ENCODE results near the gene DMRTC2. TPM values are rescaled to one million over a fixed set of nuclear protein-coding genes. Genes with fewer than 3 reads are reported as not detected.
A peak's percentile ranks its signal among the peaks of the same experiment; 100 is the strongest.

The DMRTC2 gene
- total and polyA plus RNA-seq, 9 of the 15 experiments (the other 6 are each of a cell fraction or from before 2014, with no cell fraction given): 0.03 TPM; not detected in 8

GRCh38 chr19:41886761-41887710 lies 42.2 kb downstream of the DMRTC2 start (continued):
- TF ChIP-seq POLR2B (IDR thresholded peaks at IDR 0.05; ENCODE audit: low read depth, partially characterized antibody) (peak; percentile 21), ETS1 (conservative IDR thresholded peaks at IDR 0.05; ENCODE audit: control insufficient read depth, low read depth, low read length) (no peak), HCFC1 (IDR thresholded peaks at IDR 0.05; ENCODE audit: low read depth, low read length) (no peak), HDAC2 (IDR thresholded peaks at IDR 0.05) (no peak), LARP7 (IDR thresholded peaks at IDR 0.05) (0 out of 2 replicates have a peak, but pooled peaks have one; percentile 34)

DNA sequence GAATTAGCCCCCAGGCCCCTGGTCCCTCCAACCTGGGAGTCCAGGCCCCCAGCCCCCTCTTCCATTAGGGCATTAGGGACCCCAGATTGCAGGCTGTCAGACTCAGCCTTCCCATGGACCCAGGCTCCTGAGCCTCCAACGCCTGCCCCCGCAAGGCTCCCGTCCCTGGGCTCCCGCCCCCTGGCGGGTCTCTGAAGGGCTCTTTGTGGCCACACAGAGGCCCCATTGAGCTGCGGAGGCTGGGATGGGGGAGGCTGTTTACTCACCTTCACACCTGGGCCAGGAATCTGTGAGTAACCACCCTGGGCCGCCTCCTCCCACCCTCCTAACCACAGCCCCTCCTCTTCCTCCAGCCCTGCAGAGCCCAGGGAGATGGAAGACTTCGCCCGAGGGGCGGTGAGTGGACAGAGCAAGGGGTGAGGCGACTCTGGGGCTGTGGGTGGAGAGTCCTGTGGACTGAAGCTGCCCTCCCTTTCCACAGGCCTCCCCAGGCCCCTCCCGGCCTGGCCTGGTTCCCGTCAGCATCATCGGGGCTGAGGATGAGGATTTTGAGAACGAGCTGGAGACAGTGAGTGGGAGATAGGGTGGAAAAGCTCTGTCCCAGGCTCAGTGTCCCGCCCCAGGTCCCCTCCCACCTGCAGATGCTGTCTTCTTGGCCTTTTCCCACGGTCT lies 43.0 kb downstream of the DMRTC2 start:
- no peak for FAIRE-seq
- no peaks in the 10 kb centered on the region for H3K9me3 ChIP-seq (replicated peaks; ENCODE audit: control insufficient read depth, insufficient read depth, low read depth, low read length)
- H3K27ac ChIP-seq (ENCODE audit: extremely low read depth, low read depth, low read length): no peak overlapping the region
- peaks cover 53% of the 10 kb centered on the region; the same call in 2 of the 3 replicates for H3K36me3 ChIP-seq (ENCODE audit: control insufficient read depth, insufficient read depth, low read length)
- ChIA-PET POLR2A (interaction anchor here (0.5 to 0.6 kb wide), 2 partner anchors 11 to 695 kb away, joined by 3 read pairs; no protein-coding TSS in a partner anchor), CTCF (ENCODE audit: low intra/inter-chr PET ratio) (no interaction called here)
- WGBS (ENCODE audit: insufficient coverage, low coverage, missing lambda C conversion rate): 74% methylated on average over 9 of the region's 17 CpGs
- intact Hi-C loops (cut with micrococcal nuclease) (no loop called here), in situ Hi-C loops (cut with MboI) (no loop called here)
- H3K9ac ChIP-seq (ENCODE audit: insufficient read depth in 1 of 2, low read depth in 2 of 2, low read length in 2 of 2): peak overlapping the region in 1 of 2 experiments; percentile 65; a peak in 2 of 4 replicates
- H3K27me3 ChIP-seq (ENCODE audit: control insufficient read depth in 2 of 2, insufficient read depth in 2 of 2, low read length in 2 of 2): no peaks in the 10 kb centered on the region
- no peak overlapping the region for H2AFZ ChIP-seq (ENCODE audit: low read depth, low read length)
- H3K79me2 ChIP-seq (ENCODE audit: control insufficient read depth, insufficient read depth, low read length): peaks cover 40% of the 10 kb centered on the region
- H3K4me1 ChIP-seq (replicated peaks in 1 of 2; ENCODE audit: control insufficient read depth in 2 of 2, insufficient read depth in 2 of 2, low read length in 2 of 2): peaks cover 15 to 46% of the 10 kb centered on the region in 2 experiments; a peak in 4 of 5 replicates
- DNase-seq (ENCODE audit: extremely low read depth in 1 of 4, low spot score in 3 of 4): no peak
- H4K20me1 ChIP-seq (replicated peaks; ENCODE audit: control insufficient read depth, insufficient read depth, low read length): 0 out of 2 replicates have a peak, but pooled peaks cover 7% of the 10 kb centered on the region
- no peak for ATAC-seq
- no peaks in the 10 kb centered on the region for H3K9me1 ChIP-seq (ENCODE audit: control insufficient read depth, insufficient read depth, low read length)
- H3K4me2 ChIP-seq (ENCODE audit: insufficient read depth, low read length): no peak overlapping the region
- TF ChIP-seq HDAC2 (IDR thresholded peaks at IDR 0.05) (no peak), ZBTB7A (IDR thresholded peaks at IDR 0.05; ENCODE audit: borderline replicate concordance, control insufficient read depth, low read depth, low read length) (peak; percentile 42; the same call in 1 of the 2 replicates), RBFOX2 (IDR thresholded peaks at IDR 0.05; ENCODE audit: low read depth, low read length) (peak; percentile 51), EGR1 (conservative IDR thresholded peaks at IDR 0.05) (0 out of 2 replicates have a peak, but pooled peaks have one; percentile 5), POLR2G (IDR thresholded peaks at IDR 0.05; ENCODE audit: low read depth, low read length) (peak; percentile 39; the same call in 1 of the 2 replicates), USF2 (CRISPR knock-in tag; IDR thresholded peaks at IDR 0.05) (no peak)
- TF ChIP-seq, protein P1, sequence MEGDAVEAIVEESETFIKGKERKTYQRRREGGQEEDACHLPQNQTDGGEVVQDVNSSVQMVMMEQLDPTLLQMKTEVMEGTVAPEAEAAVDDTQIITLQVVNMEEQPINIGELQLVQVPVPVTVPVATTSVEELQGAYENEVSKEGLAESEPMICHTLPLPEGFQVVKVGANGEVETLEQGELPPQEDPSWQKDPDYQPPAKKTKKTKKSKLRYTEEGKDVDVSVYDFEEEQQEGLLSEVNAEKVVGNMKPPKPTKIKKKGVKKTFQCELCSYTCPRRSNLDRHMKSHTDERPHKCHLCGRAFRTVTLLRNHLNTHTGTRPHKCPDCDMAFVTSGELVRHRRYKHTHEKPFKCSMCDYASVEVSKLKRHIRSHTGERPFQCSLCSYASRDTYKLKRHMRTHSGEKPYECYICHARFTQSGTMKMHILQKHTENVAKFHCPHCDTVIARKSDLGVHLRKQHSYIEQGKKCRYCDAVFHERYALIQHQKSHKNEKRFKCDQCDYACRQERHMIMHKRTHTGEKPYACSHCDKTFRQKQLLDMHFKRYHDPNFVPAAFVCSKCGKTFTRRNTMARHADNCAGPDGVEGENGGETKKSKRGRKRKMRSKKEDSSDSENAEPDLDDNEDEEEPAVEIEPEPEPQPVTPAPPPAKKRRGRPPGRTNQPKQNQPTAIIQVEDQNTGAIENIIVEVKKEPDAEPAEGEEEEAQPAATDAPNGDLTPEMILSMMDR (IDR thresholded peaks at IDR 0.05 in 2 of 3, conservative IDR thresholded peaks at IDR 0.05 in 1 of 3; ENCODE audit: insufficient read depth in 2 of 3, low read depth in 1 of 3, low read length in 3 of 3): 0 out of 6 replicates have a peak, but pooled peaks of 1 of the 3 experiments have one; percentile 20
- TF ChIP-seq, protein P2, sequence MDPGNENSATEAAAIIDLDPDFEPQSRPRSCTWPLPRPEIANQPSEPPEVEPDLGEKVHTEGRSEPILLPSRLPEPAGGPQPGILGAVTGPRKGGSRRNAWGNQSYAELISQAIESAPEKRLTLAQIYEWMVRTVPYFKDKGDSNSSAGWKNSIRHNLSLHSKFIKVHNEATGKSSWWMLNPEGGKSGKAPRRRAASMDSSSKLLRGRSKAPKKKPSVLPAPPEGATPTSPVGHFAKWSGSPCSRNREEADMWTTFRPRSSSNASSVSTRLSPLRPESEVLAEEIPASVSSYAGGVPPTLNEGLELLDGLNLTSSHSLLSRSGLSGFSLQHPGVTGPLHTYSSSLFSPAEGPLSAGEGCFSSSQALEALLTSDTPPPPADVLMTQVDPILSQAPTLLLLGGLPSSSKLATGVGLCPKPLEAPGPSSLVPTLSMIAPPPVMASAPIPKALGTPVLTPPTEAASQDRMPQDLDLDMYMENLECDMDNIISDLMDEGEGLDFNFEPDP (CRISPR knock-in tag; IDR thresholded peaks at IDR 0.05): no peak
- H3K4me3 ChIP-seq: no peak overlapping the region
- BruUV-seq (replicated peaks): no TSS peak
